ENCODE measurements around the gene DCXR. TPM values are rescaled to one million over a fixed set of nuclear protein-coding genes. Genes with fewer than 3 reads are reported as not detected.
A peak's percentile ranks its signal among the peaks of the same experiment; 100 is the strongest.

DCXR gene
- total and polyA plus RNA-seq, 2 of the 13 experiments (the other 11 are each of a cell fraction or from before 2014, with no cell fraction given) = 287 to 311 TPM

GRCh38 chr17:82080048-82080788, 42.7 kb upstream of the DCXR start (continued):
- TF ChIP-seq ARID5B (CRISPR knock-in tag; IDR thresholded peaks at IDR 0.05) (no peak), ZNF784 (CRISPR knock-in tag; IDR thresholded peaks at IDR 0.05; ENCODE audit: borderline replicate concordance) (no peak), HNRNPK (IDR thresholded peaks at IDR 0.05; ENCODE audit: low read depth, low read length, poor library complexity, severe bottlenecking) (no peak), FLYWCH1 (CRISPR knock-in tag; IDR thresholded peaks at IDR 0.05) (no peak), ZNF614 (CRISPR knock-in tag; IDR thresholded peaks at IDR 0.05; ENCODE audit: borderline replicate concordance) (no peak), LCORL (IDR thresholded peaks at IDR 0.05) (no peak), LCORL (CRISPR knock-in tag; IDR thresholded peaks at IDR 0.05) (no peak), ZNF260 (CRISPR knock-in tag; IDR thresholded peaks at IDR 0.05; ENCODE audit: borderline replicate concordance, low read depth) (no peak), ZNF777 (CRISPR knock-in tag; IDR thresholded peaks at IDR 0.05) (no peak), SNAPC2 (CRISPR knock-in tag; IDR thresholded peaks at IDR 0.05) (no peak), SRSF9 (IDR thresholded peaks at IDR 0.05; ENCODE audit: borderline replicate concordance, insufficient read depth, low read depth, low read length, poor library complexity, severe bottlenecking) (no peak), SRY (CRISPR knock-in tag; IDR thresholded peaks at IDR 0.05) (no peak), ZMYM3 (CRISPR knock-in tag; IDR thresholded peaks at IDR 0.05) (no peak), POLR2AphosphoS2 (IDR thresholded peaks at IDR 0.05; ENCODE audit: low read depth, low read length) (0 out of 2 replicates have a peak, but pooled peaks have one; percentile 43), NFIC (IDR thresholded peaks at IDR 0.05; ENCODE audit: low read length) (no peak)
